ENCODE results near the gene SNX24. TPM values are rescaled to one million over a fixed set of nuclear protein-coding genes. Genes with fewer than 3 reads are reported as not detected.

Gene SNX24
- polyA plus RNA-seq, 3 donors, result 3.5 to 10.6 (median 8.0) TPM

- Histone ChIP-seq H3K4me1 (ENCODE audit: control insufficient read depth in 1 of 2, insufficient read depth in 2 of 2, low read length in 2 of 2) (no peaks in the 10 kb centered on the region), H3K27ac (ENCODE audit: low read depth in 1 of 2, low read length in 2 of 2) (no peak overlapping the region), H3K79me2 (ENCODE audit: insufficient read depth, low read length) (no peaks in the 10 kb centered on the region), H3K4me2 (replicated peaks; ENCODE audit: extremely low read depth, low read length, poor library complexity, severe bottlenecking) (no peak overlapping the region), H3K27me3 (ENCODE audit: control insufficient read depth in 2 of 2, insufficient read depth in 2 of 2, low read length in 2 of 2) (no peaks in the 10 kb centered on the region), H3K9ac (ENCODE audit: insufficient read depth, low read length, poor library complexity, severe bottlenecking) (no peak overlapping the region), H2AFZ (ENCODE audit: insufficient read depth, low read depth, low read length, poor library complexity, severe bottlenecking) (no peak overlapping the region), H3K9me3 (replicated peaks in 1 of 2; ENCODE audit: control insufficient read depth in 1 of 2, insufficient read depth in 1 of 2, low read length in 2 of 2) (no peaks in the 10 kb centered on the region), H4K20me1 (ENCODE audit: insufficient read depth, low read length) (no peaks in the 10 kb centered on the region), H3K4me3 (replicated peaks in 1 of 3; ENCODE audit: low read depth in 2 of 3, low read length in 3 of 3) (no peak overlapping the region), H3K36me3 (replicated peaks in 1 of 2; ENCODE audit: control insufficient read depth in 1 of 2, insufficient read depth in 2 of 2, low read length in 2 of 2) (no peaks in the 10 kb centered on the region)
- Mint-ChIP-seq H3K36me3 (peaks cover 0 to 2% of the 10 kb centered on the region in 2 donors), H3K27ac (no peak overlapping the region), H3K4me1 (no peaks in the 10 kb centered on the region), H3K9me3 (no peaks in the 10 kb centered on the region), H3K27me3 (ENCODE audit: low read depth in 3 of 3) (peaks cover 0 to 2% (median 0%) of the 10 kb centered on the region in 3 donors), H3K4me3 (no peak overlapping the region)
- DNase-seq, result no peak
- WGBS (ENCODE audit: insufficient coverage), result no CpG with 5 or more reads among the region's 1 CpG
- intact Hi-C loops (cut with micrococcal nuclease), result no loop called here
- no peak for TF ChIP-seq CTCF (IDR thresholded peaks at IDR 0.05)
These were observed 119.7 kb downstream of the SNX24 start for GRCh38 chr5:122965111-122965510.

- no peaks in the 10 kb centered on the region for H3K9me3 ChIP-seq (replicated peaks in 1 of 2; ENCODE audit: control insufficient read depth in 1 of 2, insufficient read depth in 1 of 2, low read length in 2 of 2)
- H3K9ac ChIP-seq (ENCODE audit: insufficient read depth, low read length, poor library complexity, severe bottlenecking), result no peak overlapping the region
- intact Hi-C loops (cut with micrococcal nuclease), result no loop called here
- peaks cover 0 to 2% (median 0%) of the 10 kb centered on the region in 3 donors for H3K27me3 Mint-ChIP-seq (ENCODE audit: low read depth in 3 of 3)
- H3K27ac ChIP-seq (ENCODE audit: low read depth in 1 of 2, low read length in 2 of 2), result no peak overlapping the region
- 99% methylated on average over 5 of the region's 7 CpGs for WGBS (ENCODE audit: insufficient coverage)
- no peak for DNase-seq
- no peak for TF ChIP-seq CTCF (IDR thresholded peaks at IDR 0.05)
- H3K9me3 Mint-ChIP-seq, result peaks cover 0 to 5% (median 0%) of the 10 kb centered on the region in 7 donors
- H3K4me1 ChIP-seq (ENCODE audit: control insufficient read depth in 1 of 2, insufficient read depth in 2 of 2, low read length in 2 of 2), result no peaks in the 10 kb centered on the region
- no peak overlapping the region for H3K4me3 Mint-ChIP-seq
- peaks cover 2 to 6% of the 10 kb centered on the region in 2 donors for H3K36me3 Mint-ChIP-seq
- H2AFZ ChIP-seq (ENCODE audit: insufficient read depth, low read depth, low read length, poor library complexity, severe bottlenecking), result no peak overlapping the region
- H3K4me3 ChIP-seq (replicated peaks in 1 of 3; ENCODE audit: low read depth in 2 of 3, low read length in 3 of 3), result no peak overlapping the region
- H3K79me2 ChIP-seq (ENCODE audit: insufficient read depth, low read length), result no peaks in the 10 kb centered on the region
- no peaks in the 10 kb centered on the region for H3K36me3 ChIP-seq (replicated peaks in 1 of 2; ENCODE audit: control insufficient read depth in 1 of 2, insufficient read depth in 2 of 2, low read length in 2 of 2)
- H4K20me1 ChIP-seq (ENCODE audit: insufficient read depth, low read length), result no peaks in the 10 kb centered on the region
- no peak overlapping the region for H3K4me2 ChIP-seq (replicated peaks; ENCODE audit: extremely low read depth, low read length, poor library complexity, severe bottlenecking)
- no peaks in the 10 kb centered on the region for H3K27me3 ChIP-seq (ENCODE audit: control insufficient read depth in 2 of 2, insufficient read depth in 2 of 2, low read length in 2 of 2)
- H3K4me1 Mint-ChIP-seq, result no peaks in the 10 kb centered on the region
- H3K27ac Mint-ChIP-seq, result no peak overlapping the region
These were observed 121.7 kb downstream of the SNX24 start for GRCh38 chr5:122967085-122967484.

Measured in CD14-positive monocyte (primary cell).